Stomach (tissue), 9 donors: ENCODE results near the gene SCAP. TPM values are rescaled to one million over a fixed set of nuclear protein-coding genes. Genes with fewer than 3 reads are reported as not detected.
A peak's percentile ranks its signal among the peaks of the same experiment; 100 is the strongest.

Source experiments
- DNase-seq, 2 donors: peaks; one replicate each; pipeline versions ENCODE4 v3.0.0 to v3.0.0-alpha.2; 2013 to 2019
- H3K27ac ChIP-seq, 5 donors: fragments of 200-600 bp in 4 of 5; sonication (generic) in 4 of 5; one replicate each; pipeline ENCODE4 v1.5.1; 2013 to 2019; ENCODE audit warnings: mild to moderate bottlenecking in 1 of 5, moderate library complexity in 1 of 5
- H3K27me3 ChIP-seq, 3 donors: fragments of 200-600 bp; sonication (generic); one replicate each; pipeline ENCODE4 v1.5.1; 2017 to 2019; ENCODE audit warnings: mixed run types in 1 of 3
- H3K36me3 ChIP-seq, 4 donors: fragments of 200-600 bp; sonication (generic); 1 replicate in 3 of 4; 2 replicates in 1 of 4; pipeline ENCODE4 v1.5.1; 2016 to 2019
- H3K4me1 ChIP-seq, 4 donors: fragments of 200-600 bp; sonication (generic); one replicate each; pipeline ENCODE4 v1.5.1; 2016 to 2019
- H3K4me3 ChIP-seq, 4 donors: fragments of 200-600 bp; sonication (generic) in 3 of 4; one replicate each; pipeline ENCODE4 v1.5.1; 2016 to 2019; ENCODE audit warnings: mild to moderate bottlenecking in 1 of 4
- H3K9me3 ChIP-seq, 4 donors: fragments of 200-600 bp; sonication (generic); one replicate each; pipeline ENCODE4 v1.5.1; 2016 to 2019
- CTCF ChIP-seq, 7 experiments: fragments of 450-650 bp in 4 of 7; fragments of 200-600 bp in 3 of 7; sonication (generic) in 3 of 7; IDR thresholded peaks; one replicate each; pipeline ENCODE4 v1.5.1; 2016 to 2019; ENCODE audit warnings: antibody characterized with exemption in 7 of 7, control low read depth in 2 of 7, mild to moderate bottlenecking in 1 of 7
- EP300 ChIP-seq: sonication (generic); formaldehyde crosslinking; IDR thresholded peaks from one replicate; pipeline ENCODE4 v1.6.1; 2017; ENCODE audit warnings: antibody characterized with exemption
- POLR2A ChIP-seq, 4 donors: fragments of 450-650 bp; IDR thresholded peaks; one replicate each; pipeline ENCODE4 v1.6.1; 2016; ENCODE audit warnings: antibody characterized with exemption in 4 of 4, control low read depth in 2 of 4, mild to moderate bottlenecking in 1 of 4, moderate library complexity in 1 of 4
- POLR2AphosphoS5 ChIP-seq, 3 donors: sonication (generic); formaldehyde crosslinking; IDR thresholded peaks; one replicate each; pipeline ENCODE4 v1.6.1; 2016; ENCODE audit warnings: antibody characterized with exemption in 3 of 3
- WGBS, 5 donors: extraction: QIAGEN DNeasy Blood & Tissue Kit in 3 of 5; methylation state at CpG; one replicate each; pipeline versions ENCODE4 v1.1.5 to v1.1.7; 2013 to 2018; 5-methylcytosine and 5-hydroxymethylcytosine counted together
- intact Hi-C: fragments of 100-400 bp; cut with DNase I; formaldehyde crosslinking; loops from one replicate; pipeline ENCODE4 v1.15.1; 2023; ENCODE audit warnings: low total_unique reads
- polyA plus RNA-seq, 3 donors: library from polyadenylated mRNA; stranded (reverse); fragments of 200-250 nt; gene quantifications; one replicate each; pipeline ENCODE4 v1.2.3, GENCODE V29; 2013
- total RNA-seq, 5 donors: library from RNA; depleted of rRNA; stranded (reverse); fragments of >200 nt; gene quantifications; one replicate each; pipeline versions ENCODE4 v1.1.0 to v1.2.3, GENCODE V29; 2014 to 2016
- donor health status: healthy with polysubstance abuse.
- donor health status: Bipolar disorder and iron deficiency.
- donor health status: healthy.

The SCAP gene
- total and polyA plus RNA-seq, 8 donors: 15.6 to 223 (median 47.3) TPM

GRCh38 chr3:47423548-47424145 is 52.1 kb downstream of the SCAP start:
- peaks cover 12 to 55% (median 32%) of the 10 kb centered on the region in 4 donors for H3K4me1 ChIP-seq
- peaks cover 42 to 91% (median 88%) of the 10 kb centered on the region in 4 donors for H3K36me3 ChIP-seq
- peak overlapping the region in 1 of 5 donors; percentile 64 for H3K27ac ChIP-seq
- no peak for DNase-seq
- WGBS, 5 donors: 90 to 96% (median 92%) methylated on average over 8 of the region's 8 CpGs
- H3K9me3 ChIP-seq: no peaks in the 10 kb centered on the region
- H3K4me3 ChIP-seq: no peak overlapping the region
- intact Hi-C loops: loop anchor here (5.0 kb wide), 1 partner anchor 54 kb away; the partner anchor contains the start of gene SCAP
- TF ChIP-seq POLR2A (IDR thresholded peaks at IDR 0.05) (no peak), POLR2AphosphoS5 (IDR thresholded peaks at IDR 0.05) (no peak), EP300 (no peak), CTCF (IDR thresholded peaks at IDR 0.05) (no peak)
- no peaks in the 10 kb centered on the region for H3K27me3 ChIP-seq

GRCh38 chr3:47422743-47423142 is 53.0 kb downstream of the SCAP start:
- intact Hi-C loops: loop anchor here (5.0 kb wide), 1 partner anchor 55 kb away; the partner anchor contains the start of gene SCAP
- no peak for DNase-seq
- Histone ChIP-seq H3K36me3 (peaks cover 45 to 90% (median 87%) of the 10 kb centered on the region in 4 donors), H3K9me3 (no peaks in the 10 kb centered on the region), H3K27ac (peak overlapping the region in 3 of 5 donors; percentile 60 to 78 (median 74)), H3K27me3 (no peaks in the 10 kb centered on the region), H3K4me3 (no peak overlapping the region), H3K4me1 (peaks cover 12 to 46% (median 31%) of the 10 kb centered on the region in 4 donors)
- TF ChIP-seq CTCF (IDR thresholded peaks at IDR 0.05): no peak
- TF ChIP-seq EP300: no peak
- no peak for TF ChIP-seq POLR2A (IDR thresholded peaks at IDR 0.05)
- TF ChIP-seq POLR2AphosphoS5 (IDR thresholded peaks at IDR 0.05): no peak
- WGBS, 5 donors: 89 to 95% (median 90%) methylated on average over 9 of the region's 9 CpGs

DNA sequence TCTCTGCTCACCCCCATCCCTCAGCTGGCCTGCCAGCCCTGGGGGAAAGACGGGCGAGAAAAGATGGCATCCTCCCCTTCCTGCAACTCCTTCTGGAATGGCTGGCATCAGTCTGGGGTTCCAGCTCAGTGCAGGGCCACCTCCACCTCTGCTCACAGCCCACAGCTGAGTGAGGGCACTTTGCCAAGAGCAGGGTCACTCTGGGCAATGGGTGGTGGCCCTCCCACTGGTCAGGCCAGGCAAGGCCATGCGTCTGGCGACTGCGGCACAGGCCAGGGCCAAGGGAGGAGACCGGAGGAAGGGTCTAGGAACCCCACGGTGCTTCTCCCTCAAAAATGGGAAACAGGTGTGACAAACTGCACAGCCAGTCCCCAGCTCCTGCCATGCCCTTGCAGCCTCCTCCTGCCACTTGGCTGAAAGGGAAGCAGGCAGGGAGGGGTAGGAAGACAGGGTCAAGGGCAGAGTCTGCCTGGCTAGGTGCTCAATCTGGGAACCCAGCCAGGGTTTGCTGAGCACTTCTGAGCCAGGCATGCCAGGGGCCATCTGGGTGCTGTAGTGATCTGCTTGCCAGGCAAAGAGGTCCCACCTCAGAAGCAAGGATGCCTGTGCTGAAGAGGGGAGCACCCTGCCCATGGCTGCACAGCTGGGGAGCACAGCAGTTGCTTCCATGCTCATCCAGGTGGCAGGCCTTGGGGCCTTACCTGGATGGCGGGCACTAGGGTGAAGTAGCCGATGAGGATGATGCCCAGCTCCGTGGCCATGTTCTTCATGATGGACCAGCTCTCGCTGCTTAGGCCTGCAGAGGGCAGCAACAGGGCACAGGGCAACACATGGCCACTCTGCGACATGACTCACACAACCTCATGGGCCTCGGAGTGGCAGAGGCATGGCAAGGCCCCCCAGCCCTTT is 53.7 kb downstream of the SCAP start:
- peak; percentile 48 to 72 for DNase-seq
- Histone ChIP-seq H3K36me3 (peaks cover 48 to 89% (median 86%) of the 10 kb centered on the region in 4 donors), H3K4me3 (no peak overlapping the region), H3K27me3 (no peaks in the 10 kb centered on the region), H3K4me1 (peaks cover 12 to 45% (median 31%) of the 10 kb centered on the region in 4 donors), H3K27ac (peak overlapping the region; percentile 60 to 78 (median 74)), H3K9me3 (no peaks in the 10 kb centered on the region)
- TF ChIP-seq POLR2AphosphoS5 (IDR thresholded peaks at IDR 0.05) (peak in 1 of 3 donors; percentile 4), POLR2A (IDR thresholded peaks at IDR 0.05) (no peak), EP300 (no peak), CTCF (IDR thresholded peaks at IDR 0.05) (peak in 2 of 7 experiments; percentile 16 to 20)
- 58 to 74% (median 66%) methylated on average over 5 to 13 of the region's 13 CpGs for WGBS, 5 donors
- intact Hi-C loops: loop anchor here (5.0 kb wide), 1 partner anchor 55 kb away; the partner anchor contains the start of gene SCAP
